Endothelial cell of umbilical vein (primary cell): ENCODE results near the gene TBC1D5. TPM values are rescaled to one million over a fixed set of nuclear protein-coding genes. Genes with fewer than 3 reads are reported as not detected.

ENCODE experiments used
- BruUV-seq: library from RNA; stranded (reverse); fragments of 400-500 nt; replicated peaks from 2 replicates; lab custom pipeline; 2021; lab: Mats Ljungman, UMichigan
- CTCF ChIA-PET: fragments of 300-600, 350-600 bp; sonication (Branson Sonifier 250); formaldehyde crosslinking; loops from one replicate; lab custom pipeline; 2021; ENCODE audit warnings: antibody characterized with exemption, inconsistent platforms; lab: Charles Lee
- POLR2A ChIA-PET: fragments of 300-600, 350-600 bp; sonication (Branson Sonifier 250); formaldehyde crosslinking; loops from one replicate; lab custom pipeline; 2021; ENCODE audit warnings: antibody characterized with exemption, inconsistent platforms; lab: Charles Lee
- DNase-seq: peaks from one replicate; pipeline ENCODE4 v3.0.0-alpha.2; 2011; ENCODE audit warnings: low read depth, low spot score
- FAIRE-seq: peaks from 2 replicates; lab custom pipeline; 2011; peaks lifted over from hg19 to GRCh38; lab: Jason Lieb, UNC
- H2AFZ ChIP-seq: 2 replicates; pipeline ENCODE4 v1.6.0; 2012; ENCODE audit warnings: low read depth, low read length, control low read depth, inconsistent platforms
- H3K27ac ChIP-seq: 2 replicates; pipeline ENCODE4 v1.5.1; 2011; ENCODE audit warnings: low read depth, mild to moderate bottlenecking, control low read depth, low read length, moderate library complexity; ENCODE audit not compliant: insufficient read depth
- H3K27me3 ChIP-seq, 2 experiments: 2 replicates each; pipeline versions ENCODE4 v1.6.0 to v1.6.1; 2011; ENCODE audit warnings: low read length in 2 of 2, mixed read lengths in 1 of 2; ENCODE audit not compliant: control insufficient read depth in 2 of 2, insufficient read depth in 2 of 2
- H3K36me3 ChIP-seq, 2 experiments: 2 replicates in 1 of 2; 3 replicates in 1 of 2; pipeline ENCODE4 v1.5.1; 2011; ENCODE audit warnings: low read length in 2 of 2, mild to moderate bottlenecking in 1 of 2, moderate library complexity in 1 of 2; ENCODE audit not compliant: control insufficient read depth in 2 of 2, insufficient read depth in 2 of 2; ENCODE audit errors: extremely low read depth in 1 of 2
- H3K4me1 ChIP-seq: 3 replicates; pipeline ENCODE4 v1.5.1; 2011; ENCODE audit warnings: mild to moderate bottlenecking, low read length; ENCODE audit not compliant: control insufficient read depth, insufficient read depth; ENCODE audit errors: extremely low read depth
- H3K4me2 ChIP-seq: 2 replicates; pipeline ENCODE4 v1.6.1; 2011; ENCODE audit warnings: low read length, control low read depth, mixed read lengths; ENCODE audit not compliant: insufficient read depth
- H3K4me3 ChIP-seq, 3 experiments: fragments of 200-600 bp in 1 of 3; sonication (generic), shearing (Covaris generic) in 1 of 3; replicated peaks in 1 of 3; 2 replicates each; pipeline ENCODE4 v1.5.1; 2011 to 2016; ENCODE audit warnings: control low read depth in 3 of 3, low read length in 3 of 3, mild to moderate bottlenecking in 2 of 3, inconsistent platforms in 1 of 3, low read depth in 1 of 3, moderate library complexity in 1 of 3; ENCODE audit not compliant: insufficient read depth in 1 of 3
- H3K79me2 ChIP-seq: 2 replicates; pipeline ENCODE4 v1.6.0; 2012; ENCODE audit warnings: low read length, inconsistent platforms; ENCODE audit not compliant: control insufficient read depth, insufficient read depth
- H3K9ac ChIP-seq: replicated peaks from 2 replicates; pipeline ENCODE3; 2011; ENCODE audit warnings: low read length, control low read depth; ENCODE audit not compliant: insufficient read depth; ENCODE audit errors: extremely low read depth
- H3K9me1 ChIP-seq: replicated peaks from 3 replicates; pipeline ENCODE4 v1.6.0; 2011; ENCODE audit warnings: mild to moderate bottlenecking, low read length; ENCODE audit not compliant: control insufficient read depth, insufficient read depth; ENCODE audit errors: extremely low read depth
- H3K9me3 ChIP-seq: replicated peaks from 2 replicates; pipeline ENCODE4 v1.5.1; 2012; ENCODE audit warnings: low read length, inconsistent platforms; ENCODE audit not compliant: control insufficient read depth, insufficient read depth
- H4K20me1 ChIP-seq: replicated peaks from 2 replicates; pipeline ENCODE3; 2011; ENCODE audit warnings: mild to moderate bottlenecking, low read length; ENCODE audit not compliant: control insufficient read depth, insufficient read depth; ENCODE audit errors: extremely low read depth
- CTCF ChIP-seq, 2 donors: IDR thresholded peaks; 1 replicate in 1 of 2; 2 replicates in 1 of 2; pipeline ENCODE4 v1.5.1; 2011; ENCODE audit warnings: low read length in 2 of 2, mild to moderate bottlenecking in 2 of 2, moderate library complexity in 2 of 2, control low read depth in 1 of 2, inconsistent platforms in 1 of 2, low read depth in 1 of 2; ENCODE audit not compliant: insufficient read depth in 1 of 2; ENCODE audit errors: extremely low read depth in 1 of 2
- EZH2 ChIP-seq: IDR thresholded peaks from 2 replicates; pipeline ENCODE4 v1.6.1; 2012; ENCODE audit warnings: borderline replicate concordance, low read depth, mild to moderate bottlenecking, moderate library complexity, low read length, inconsistent platforms; ENCODE audit not compliant: severe bottlenecking
- FOS ChIP-seq: IDR thresholded peaks from 2 replicates; pipeline ENCODE4 v1.6.1; 2011; ENCODE audit warnings: mild to moderate bottlenecking, low read length, moderate library complexity, borderline replicate concordance; ENCODE audit not compliant: insufficient read depth
- GATA2 ChIP-seq: IDR thresholded peaks from 2 replicates; pipeline ENCODE4 v1.7.0; 2011; ENCODE audit warnings: low read depth, mild to moderate bottlenecking, moderate library complexity, mixed read lengths, low read length; ENCODE audit not compliant: insufficient read length, insufficient read depth
- JUN ChIP-seq: IDR thresholded peaks from 2 replicates; pipeline ENCODE4 v1.6.1; 2011; ENCODE audit warnings: borderline replicate concordance, low read depth; ENCODE audit not compliant: insufficient read length, insufficient read depth
- MAX ChIP-seq: IDR thresholded peaks from 2 replicates; pipeline ENCODE4 v1.6.1; 2011; ENCODE audit not compliant: insufficient read depth, insufficient read length
- MYC ChIP-seq: IDR thresholded peaks from one replicate; pipeline ENCODE4 v1.6.1; 2011; ENCODE audit warnings: mild to moderate bottlenecking, low read depth, low read length
- POLR2A ChIP-seq: IDR thresholded peaks from 2 replicates; pipeline ENCODE4 v1.6.1; 2012; ENCODE audit warnings: low read depth, mild to moderate bottlenecking, control low read depth, low read length
- POLR2AphosphoS5 ChIP-seq: IDR thresholded peaks from 2 replicates; pipeline ENCODE4 v1.6.1; 2012; ENCODE audit warnings: low read depth, mild to moderate bottlenecking, control low read depth, low read length, moderate library complexity; ENCODE audit not compliant: insufficient read depth
- dilution Hi-C: fragments of 300-500 bp; cut with MboI; formaldehyde crosslinking; loops from one replicate; pipeline ENCODE4 v1.15.0; 2019; ENCODE audit warnings: low sequenced_read_pairs; ENCODE audit not compliant: extremely low pct_ligation_motif_present
- intact Hi-C: fragments of 100-400 bp; cut with micrococcal nuclease; formaldehyde crosslinking; loops from one replicate; pipeline ENCODE4 v1.10.0; 2022
- polyA plus RNA-seq, 4 experiments: library from polyadenylated mRNA; depleted of rRNA in 3 of 4; stranded (reverse) in 3 of 4; unstranded in 1 of 4; fragments of >200 nt; gene quantifications; 2 replicates each; pipeline versions ENCODE4 v1.2.1 to v1.2.3, GENCODE V29; 2011 to 2012; ENCODE audit warnings: missing spikeins in 1 of 4
- total RNA-seq: library from RNA; stranded (reverse); gene quantifications from 2 replicates; pipeline ENCODE4 v1.2.3, GENCODE V29; 2021

Gene TBC1D5
- total and polyA plus RNA-seq, 2 donors (not counting 3 experiments of a cell fraction or from before 2014, with no cell fraction given) = 17.5 to 44.7 TPM

DNA sequence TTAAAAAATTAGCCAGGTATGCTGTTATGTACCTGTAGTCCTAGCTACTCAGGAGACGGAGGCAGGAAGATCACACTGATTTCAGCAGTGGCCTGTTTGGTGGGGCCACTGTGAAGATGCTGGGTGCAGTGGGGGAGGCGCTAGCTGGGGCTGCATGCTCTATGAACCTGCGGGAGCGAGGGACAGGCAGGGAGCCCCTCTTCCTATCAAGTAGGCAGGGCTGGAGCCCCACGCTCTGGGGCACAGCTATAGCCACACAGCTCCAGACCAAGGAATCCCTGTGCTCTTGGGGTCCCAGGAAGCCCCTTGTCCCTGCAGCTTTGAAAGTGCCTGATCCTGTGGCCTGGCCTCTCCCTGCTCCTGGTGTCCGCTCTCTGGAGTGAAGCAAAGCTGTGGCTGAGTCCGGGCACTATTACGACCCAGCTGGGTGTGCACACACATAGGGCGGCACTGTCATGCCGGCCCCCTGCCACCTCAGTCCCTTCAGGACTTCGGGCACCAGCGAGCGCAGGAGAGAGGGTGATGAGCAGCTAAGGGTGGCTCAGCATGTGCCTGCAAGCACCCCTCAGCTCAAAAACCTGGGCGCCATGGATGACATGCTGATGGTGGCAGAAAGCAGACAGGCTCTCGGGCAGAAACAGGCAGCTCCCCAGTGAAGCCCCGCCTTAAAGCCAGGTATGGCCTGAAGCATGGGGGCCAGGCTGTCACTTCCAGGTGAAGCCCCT is 262.6 kb downstream of the TBC1D5 start:
- H3K9ac ChIP-seq = no peak overlapping the region
- intact Hi-C loops (no loop called here), dilution Hi-C loops (no loop called here)
- H3K4me3 ChIP-seq = no peak overlapping the region
- H2AFZ ChIP-seq = no peak overlapping the region
- no peaks in the 10 kb centered on the region for H3K27me3 ChIP-seq
- DNase-seq (no peak), FAIRE-seq (no peak)
- H3K4me2 ChIP-seq = no peak overlapping the region
- H4K20me1 ChIP-seq = no peaks in the 10 kb centered on the region
- no peak for TF ChIP-seq GATA2
- TF ChIP-seq POLR2AphosphoS5 = no peak
- TF ChIP-seq MYC = no peak
- no peak for TF ChIP-seq POLR2A
- no peak for TF ChIP-seq JUN
- TF ChIP-seq FOS = no peak
- TF ChIP-seq CTCF (IDR thresholded peaks at IDR 0.05; ENCODE audit: extremely low read depth in 1 of 2, insufficient read depth in 1 of 2, low read depth in 1 of 2, low read length in 2 of 2) = no peak
- TF ChIP-seq EZH2 = no peak
- no peak for TF ChIP-seq MAX
- ChIA-PET POLR2A (no interaction called here), CTCF (interaction anchor here (0.7 to 3.6 kb wide), 7 partner anchors 10 to 362 kb away, joined by 3 to 17 read pairs (median 3); no protein-coding TSS in a partner anchor)
- no peaks in the 10 kb centered on the region for H3K9me1 ChIP-seq
- no peaks in the 10 kb centered on the region for H3K9me3 ChIP-seq
- no peaks in the 10 kb centered on the region for H3K4me1 ChIP-seq
- no peaks in the 10 kb centered on the region for H3K79me2 ChIP-seq
- H3K36me3 ChIP-seq = no peaks in the 10 kb centered on the region
- no TSS peak for BruUV-seq
- no peak overlapping the region for H3K27ac ChIP-seq
